Neuronal stem cell (in vitro differentiated cells): ENCODE measurements around the gene FOXG1.

Experiments
- DNase-seq: peaks from one replicate; pipeline ENCODE4 v3.0.0-alpha.2; 2013; ENCODE audit warnings: low spot score
- H2AFZ ChIP-seq: one replicate; pipeline ENCODE4 v1.6.1; 2013; ENCODE audit warnings: mild to moderate bottlenecking, low read length, inconsistent platforms
- H2AK5ac ChIP-seq: 2 replicates; pipeline ENCODE4 v1.6.1; 2013; ENCODE audit warnings: low read depth, mild to moderate bottlenecking, inconsistent platforms, low read length, moderate library complexity, mixed read lengths
- H2BK120ac ChIP-seq: 2 replicates; pipeline ENCODE4 v1.6.1; 2013; ENCODE audit warnings: low read depth, mild to moderate bottlenecking, inconsistent platforms, low read length, moderate library complexity, mixed read lengths
- H2BK12ac ChIP-seq: one replicate; pipeline ENCODE4 v1.6.1; 2013; ENCODE audit warnings: low read length, inconsistent platforms
- H2BK15ac ChIP-seq: 2 replicates; pipeline ENCODE4 v1.6.1; 2013; ENCODE audit warnings: mild to moderate bottlenecking, low read length, inconsistent platforms, mixed read lengths
- H2BK5ac ChIP-seq: one replicate; pipeline ENCODE4 v1.6.1; 2013; ENCODE audit warnings: inconsistent platforms, mild to moderate bottlenecking, low read length, moderate library complexity
- H3K14ac ChIP-seq: one replicate; pipeline ENCODE4 v1.6.1; 2013; ENCODE audit warnings: low read length, inconsistent platforms
- H3K18ac ChIP-seq: 2 replicates; pipeline ENCODE4 v1.6.1; 2013; ENCODE audit warnings: low read length, inconsistent platforms
- H3K23ac ChIP-seq: 2 replicates; pipeline ENCODE4 v1.6.1; 2013; ENCODE audit warnings: low read depth, mild to moderate bottlenecking, mixed read lengths, low read length, inconsistent platforms; ENCODE audit not compliant: poor library complexity
- H3K27ac ChIP-seq: replicated peaks from 3 replicates; pipeline ENCODE4 v1.5.1; 2013; ENCODE audit warnings: low read length, inconsistent platforms
- H3K27me3 ChIP-seq, 3 experiments: 2 replicates each; pipeline ENCODE4 v1.6.1; 2013; ENCODE audit warnings: low read length in 3 of 3, mild to moderate bottlenecking in 2 of 3, inconsistent platforms in 1 of 3, low read depth in 1 of 3, mixed read lengths in 1 of 3, moderate library complexity in 1 of 3; ENCODE audit not compliant: control insufficient read depth in 3 of 3, insufficient read depth in 3 of 3
- H3K36me3 ChIP-seq, 2 donors: replicated peaks in 1 of 2; 2 replicates each; pipeline ENCODE4 v1.6.1; 2013; ENCODE audit warnings: low read length in 2 of 2; ENCODE audit not compliant: control insufficient read depth in 2 of 2, insufficient read depth in 2 of 2
- H3K4ac ChIP-seq: 2 replicates; pipeline ENCODE4 v1.6.1; 2013; ENCODE audit warnings: inconsistent platforms, mild to moderate bottlenecking, low read length, moderate library complexity
- H3K4me1 ChIP-seq, 2 donors: 1 replicate in 1 of 2; 2 replicates in 1 of 2; pipeline ENCODE4 v1.6.1; 2013; ENCODE audit warnings: low read length in 2 of 2, low read depth in 1 of 2; ENCODE audit not compliant: control insufficient read depth in 2 of 2, insufficient read depth in 1 of 2
- H3K4me2 ChIP-seq: one replicate; pipeline ENCODE4 v1.6.1; 2013; ENCODE audit warnings: mild to moderate bottlenecking, low read length, inconsistent platforms; ENCODE audit not compliant: insufficient read depth, poor library complexity, severe bottlenecking
- H3K4me3 ChIP-seq, 2 donors: 2 replicates each; pipeline ENCODE4 v1.5.1; 2013; ENCODE audit warnings: low read length in 2 of 2, mild to moderate bottlenecking in 2 of 2, inconsistent platforms in 1 of 2, moderate library complexity in 1 of 2
- H3K79me1 ChIP-seq: one replicate; pipeline ENCODE4 v1.6.1; 2013; ENCODE audit warnings: low read depth, mild to moderate bottlenecking, inconsistent platforms, low read length, moderate library complexity
- H3K9ac ChIP-seq: one replicate; pipeline ENCODE4 v1.6.1; 2013; ENCODE audit warnings: mild to moderate bottlenecking, low read depth, low read length, inconsistent platforms; ENCODE audit not compliant: poor library complexity
- H3K9me3 ChIP-seq, 2 donors: replicated peaks in 1 of 2; 2 replicates each; pipeline versions ENCODE3 to v1.6.1; 2013; ENCODE audit warnings: low read length in 2 of 2, mild to moderate bottlenecking in 2 of 2, inconsistent platforms in 1 of 2, low read depth in 1 of 2, mixed read lengths in 1 of 2, moderate library complexity in 1 of 2; ENCODE audit not compliant: control insufficient read depth in 2 of 2, insufficient read depth in 1 of 2
- H4K8ac ChIP-seq: one replicate; pipeline ENCODE4 v1.6.1; 2013; ENCODE audit warnings: low read depth, mild to moderate bottlenecking, inconsistent platforms, low read length, moderate library complexity
- H4K91ac ChIP-seq: one replicate; pipeline ENCODE4 v1.6.1; 2013; ENCODE audit warnings: low read length, low read depth, mild to moderate bottlenecking, inconsistent platforms; ENCODE audit not compliant: poor library complexity
- WGBS, 2 donors: extraction: QIAGEN DNeasy Blood & Tissue Kit; methylation state at CpG; one replicate each; pipeline ENCODE4 v1.1.7; 2013; ENCODE audit warnings: missing lambda C conversion rate in 2 of 2, mixed read lengths in 1 of 2; ENCODE audit not compliant: insufficient read length in 2 of 2, insufficient replicate concordance in 1 of 2; ENCODE audit errors: extremely low coverage in 2 of 2; 5-methylcytosine and 5-hydroxymethylcytosine counted together

Gene FOXG1

GRCh38 chr14:28785096-28785952, 18.7 kb downstream of the FOXG1 start:
- peaks cover 0 to 45% (median 0%) of the 10 kb centered on the region in 3 experiments for H3K27me3 ChIP-seq
- peak overlapping the region; percentile 32 to 77 for H3K4me3 ChIP-seq
- H3K4me2 ChIP-seq: peak overlapping the region; percentile 81
- H3K9ac ChIP-seq: peak overlapping the region; percentile 80
- peaks cover 0 to 4% of the 10 kb centered on the region in 2 donors for H3K9me3 ChIP-seq
- H2BK5ac ChIP-seq: peak overlapping the region; percentile 78
- H2BK120ac ChIP-seq: peak overlapping the region; percentile 52
- WGBS, 2 donors: no CpG with 5 or more reads among the region's 62 CpGs
- no peaks in the 10 kb centered on the region for H3K36me3 ChIP-seq
- peak overlapping the region; percentile 89 for H2AFZ ChIP-seq
- H2AK5ac ChIP-seq: peak overlapping the region; percentile 90
- peaks cover 0 to 17% of the 10 kb centered on the region in 2 donors for H3K4me1 ChIP-seq
- H3K79me1 ChIP-seq: no peaks in the 10 kb centered on the region
- no peak overlapping the region for H2BK12ac ChIP-seq
- no peak overlapping the region for H4K91ac ChIP-seq
- H3K18ac ChIP-seq: peak overlapping the region; percentile 99
- no peak overlapping the region for H2BK15ac ChIP-seq
- H3K14ac ChIP-seq: no peak overlapping the region
- DNase-seq: no peak
- peak overlapping the region; percentile 9 for H3K23ac ChIP-seq
- H3K4ac ChIP-seq: no peak overlapping the region
- no peak overlapping the region for H4K8ac ChIP-seq
- no peak overlapping the region for H3K27ac ChIP-seq

GRCh38 chr14:28807518-28807917, 40.9 kb downstream of the FOXG1 start:
- no peak overlapping the region for H2BK12ac ChIP-seq
- H3K4me3 ChIP-seq: no peak overlapping the region
- H2AFZ ChIP-seq: no peak overlapping the region
- no peak overlapping the region for H2AK5ac ChIP-seq
- H3K79me1 ChIP-seq: no peaks in the 10 kb centered on the region
- H4K91ac ChIP-seq: no peak overlapping the region
- DNase-seq: no peak
- WGBS, 2 donors: no CpG with 5 or more reads among the region's 1 CpG
- H4K8ac ChIP-seq: no peak overlapping the region
- H2BK15ac ChIP-seq: no peak overlapping the region
- H3K9me3 ChIP-seq: no peaks in the 10 kb centered on the region
- no peaks in the 10 kb centered on the region for H3K4me1 ChIP-seq
- no peak overlapping the region for H2BK5ac ChIP-seq
- no peak overlapping the region for H3K4me2 ChIP-seq
- no peaks in the 10 kb centered on the region for H3K36me3 ChIP-seq
- H3K4ac ChIP-seq: no peak overlapping the region
- no peak overlapping the region for H2BK120ac ChIP-seq
- no peak overlapping the region for H3K18ac ChIP-seq
- no peak overlapping the region for H3K9ac ChIP-seq
- no peak overlapping the region for H3K27ac ChIP-seq
- H3K23ac ChIP-seq: no peak overlapping the region
- no peaks in the 10 kb centered on the region for H3K27me3 ChIP-seq
- no peak overlapping the region for H3K14ac ChIP-seq

DNA sequence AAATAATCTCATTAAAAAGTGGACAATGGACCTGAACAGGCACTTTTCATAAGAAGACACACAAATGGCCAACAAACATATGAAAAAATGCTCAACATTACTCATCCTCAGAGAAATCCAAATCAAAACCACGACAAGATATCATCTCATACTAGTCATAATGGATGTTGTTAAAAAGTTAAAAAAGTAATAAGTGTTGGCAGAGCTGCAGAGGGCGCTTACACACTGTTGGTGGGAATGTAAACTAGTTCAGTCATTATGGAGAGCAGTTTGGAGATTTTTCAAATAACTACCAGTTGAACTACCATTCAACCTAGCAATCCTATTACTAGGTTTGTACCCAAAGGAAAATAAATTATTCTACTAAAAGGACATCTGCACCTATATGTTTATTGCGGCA, 47.2 kb downstream of the FOXG1 start:
- Histone ChIP-seq H2BK120ac (no peak overlapping the region), H3K27me3 (no peaks in the 10 kb centered on the region), H2BK5ac (no peak overlapping the region), H2BK12ac (no peak overlapping the region), H3K18ac (no peak overlapping the region), H2AK5ac (no peak overlapping the region), H3K79me1 (no peaks in the 10 kb centered on the region), H3K4me2 (no peak overlapping the region), H3K9me3 (no peaks in the 10 kb centered on the region), H4K91ac (no peak overlapping the region), H3K27ac (no peak overlapping the region), H3K36me3 (no peaks in the 10 kb centered on the region), H4K8ac (no peak overlapping the region), H3K4me1 (no peaks in the 10 kb centered on the region), H3K9ac (no peak overlapping the region), H3K14ac (no peak overlapping the region), H3K4me3 (no peak overlapping the region), H3K23ac (no peak overlapping the region), H2BK15ac (no peak overlapping the region), H3K4ac (no peak overlapping the region), H2AFZ (no peak overlapping the region)
- WGBS, 2 donors: no CpG with 5 or more reads among the region's 3 CpGs
- no peak for DNase-seq
